Activated CD4-positive, CD25-positive, alpha-beta regulatory T cell treated with anti-CD3 and anti-CD28 coated beads, Interleukin-2, amount 50 U/mL, for 24 hours (primary cell): ENCODE results near the gene CZIB.

Experiments used
- ATAC-seq, 2 donors: fragments of 150-1000 bp; cut with Tn5 transposase; one replicate each; pipeline ENCODE4 v1.10.0; 2021; ENCODE audit warnings: mild to moderate bottlenecking in 1 of 2, moderate library complexity in 1 of 2

CZIB gene

DNA sequence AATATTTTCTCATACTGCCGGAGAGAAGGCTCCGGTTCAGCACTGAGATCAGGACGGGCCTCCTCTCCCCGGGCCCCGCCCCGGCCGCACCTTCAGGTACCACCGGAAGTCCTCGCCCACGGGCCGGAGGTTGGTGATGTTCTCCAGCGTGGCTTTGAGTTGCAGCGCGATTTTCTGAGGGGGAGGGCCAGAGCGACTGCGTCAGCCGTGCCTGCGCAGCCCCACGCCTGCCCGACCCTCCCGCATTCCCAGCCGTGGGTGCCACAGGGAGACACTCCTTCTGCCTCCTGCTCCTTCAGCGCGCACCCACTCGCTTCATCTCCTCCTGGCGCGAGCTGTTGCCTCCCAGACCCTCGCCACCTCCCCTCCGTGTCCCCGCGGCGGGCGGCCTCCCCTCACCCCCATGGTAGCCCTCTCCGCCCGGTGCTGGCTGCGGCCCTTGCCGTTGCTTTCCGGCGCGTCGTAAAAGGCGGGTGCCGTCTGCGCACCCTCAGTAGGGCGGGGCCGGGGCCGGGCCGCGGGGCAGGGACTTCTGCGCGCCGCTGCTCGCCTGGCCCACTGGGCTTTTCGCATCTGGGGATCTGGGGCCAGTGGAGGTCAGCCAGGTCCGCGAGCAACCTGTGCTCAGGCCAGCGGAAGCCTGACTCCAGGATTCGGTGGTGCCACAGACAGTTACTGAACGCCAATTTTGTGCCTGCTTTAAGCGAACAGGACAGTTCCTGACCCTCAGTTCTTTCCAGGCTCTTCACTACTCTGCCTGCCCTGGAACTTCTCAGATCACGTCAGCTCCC, at the start of gene CZIB:
CZIB (minus strand) TSS at position 464 of the 791 bp plus-strand sequence; CDS start at position 405, 59 bp downstream.
- peak; percentile 94 to 96 for ATAC-seq

DNA sequence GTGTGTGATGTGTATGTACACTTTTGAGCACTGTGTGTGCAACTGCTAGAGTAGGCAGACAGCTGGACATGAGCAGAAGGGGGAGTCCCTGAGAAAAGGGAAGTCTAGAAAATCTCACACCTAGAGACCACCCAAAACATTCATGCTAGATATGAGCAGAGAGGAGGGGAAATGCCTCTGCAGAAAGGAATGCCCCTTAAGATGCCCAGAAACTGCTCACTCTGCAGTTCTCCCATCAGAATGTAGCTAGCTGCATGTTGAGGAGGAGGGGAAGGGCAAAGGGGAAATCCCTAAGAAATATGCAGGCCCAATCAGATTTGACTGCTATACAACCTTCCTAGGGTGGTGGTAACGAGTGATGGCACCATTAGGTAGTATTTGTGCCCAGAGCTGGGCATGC, 49.7 kb upstream of the CZIB start:
- ATAC-seq = peak; percentile 45 to 48

DNA sequence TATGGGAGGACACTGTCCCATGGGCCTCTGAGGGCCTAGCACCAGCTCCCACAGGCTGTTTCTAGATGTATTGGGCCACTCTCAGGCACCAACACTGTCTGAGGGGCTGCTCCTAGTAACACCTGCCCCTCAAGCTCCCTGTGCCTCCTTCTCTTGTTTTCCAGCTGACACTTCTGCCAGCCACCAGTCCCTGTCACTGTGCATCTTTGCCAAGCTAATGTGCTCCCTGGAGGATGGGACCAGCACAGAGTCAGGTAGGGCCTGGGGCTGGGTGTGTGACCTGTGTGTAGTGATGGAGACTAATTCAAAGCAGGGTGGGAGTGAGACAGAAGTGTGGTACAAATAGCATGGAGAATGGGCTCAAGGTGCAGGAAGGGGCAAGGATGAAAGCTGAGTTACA, 47.3 kb upstream of the CZIB start:
- no peak for ATAC-seq

DNA sequence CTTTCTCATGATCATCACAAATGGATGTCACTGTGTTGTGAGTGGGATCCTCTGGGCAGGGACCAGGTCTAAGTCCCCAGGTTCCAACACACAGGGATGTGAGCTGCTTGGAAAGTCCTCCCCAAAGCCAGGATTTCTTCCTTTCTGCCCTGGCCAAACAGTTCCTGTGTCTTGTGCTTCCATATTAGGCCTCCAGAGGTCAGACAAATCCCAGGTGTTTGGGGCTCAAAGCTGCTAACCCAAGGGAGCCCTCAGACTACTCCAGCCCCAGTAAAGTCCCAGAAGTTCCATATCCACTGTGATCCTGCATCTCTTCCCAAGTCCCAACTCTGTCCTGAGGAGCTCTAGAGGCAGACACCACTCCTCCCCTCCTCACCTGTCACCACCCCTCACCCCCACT, 45.6 kb upstream of the CZIB start:
- ATAC-seq = no peak

DNA sequence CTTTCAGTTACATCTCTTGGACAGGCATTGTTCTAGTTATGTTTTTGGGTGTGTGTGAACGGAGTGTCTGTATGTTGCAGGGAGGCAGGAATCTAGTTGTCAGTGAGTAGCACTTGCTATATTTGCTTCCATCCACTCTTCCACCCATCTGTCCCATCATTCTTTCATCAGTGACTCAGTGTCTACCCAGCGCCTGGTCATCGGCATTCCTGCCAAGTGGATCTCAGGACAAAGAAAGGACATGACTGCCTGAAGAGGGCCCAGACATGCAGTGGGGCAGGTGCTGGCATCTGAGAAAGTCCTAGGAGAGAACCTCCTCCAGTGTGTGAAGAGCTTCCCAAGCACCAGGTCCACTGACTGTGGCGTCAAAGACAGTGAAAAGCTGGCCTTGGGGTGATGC, 45.1 kb upstream of the CZIB start:
- ATAC-seq = no peak

DNA sequence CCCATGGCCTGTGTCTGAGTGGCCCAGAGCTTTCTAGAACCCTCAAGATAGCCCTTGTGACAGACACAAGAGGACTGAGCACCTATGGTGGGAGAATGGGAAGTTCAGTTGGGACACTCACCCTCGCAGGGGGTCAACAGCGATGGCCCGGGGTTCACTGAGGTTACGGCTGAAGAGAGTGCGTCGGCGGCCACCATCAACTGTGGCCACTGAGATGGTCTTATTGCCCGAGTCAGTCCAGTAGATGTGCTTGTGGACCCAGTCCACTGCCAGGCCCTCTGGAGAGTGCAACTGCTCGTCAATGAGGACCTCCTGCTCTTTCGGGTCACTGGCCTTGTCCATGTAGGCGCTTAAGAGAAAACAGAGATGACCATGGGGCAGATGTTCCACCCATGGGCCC, 43.6 kb upstream of the CZIB start:
- no peak for ATAC-seq

DNA sequence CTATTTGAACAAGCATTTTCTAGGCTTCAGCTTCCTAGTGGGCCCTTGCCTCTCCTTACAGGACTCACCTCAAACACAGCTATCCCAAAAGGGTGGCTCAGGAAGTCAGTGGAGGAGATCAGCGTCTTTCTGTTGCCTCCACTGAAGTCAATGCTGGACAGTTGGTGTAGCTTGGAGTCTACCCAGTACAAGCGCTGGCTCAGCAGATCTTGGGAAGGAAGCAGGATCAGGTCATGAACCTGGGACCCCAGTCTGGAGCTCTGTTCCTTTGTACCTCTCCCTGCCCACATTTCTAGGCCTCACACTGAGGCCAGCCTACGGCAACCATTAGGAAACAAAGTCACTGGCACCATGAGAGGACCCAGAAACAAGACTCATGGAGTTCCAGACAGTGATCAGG, 41.6 kb upstream of the CZIB start:
- no peak for ATAC-seq

DNA sequence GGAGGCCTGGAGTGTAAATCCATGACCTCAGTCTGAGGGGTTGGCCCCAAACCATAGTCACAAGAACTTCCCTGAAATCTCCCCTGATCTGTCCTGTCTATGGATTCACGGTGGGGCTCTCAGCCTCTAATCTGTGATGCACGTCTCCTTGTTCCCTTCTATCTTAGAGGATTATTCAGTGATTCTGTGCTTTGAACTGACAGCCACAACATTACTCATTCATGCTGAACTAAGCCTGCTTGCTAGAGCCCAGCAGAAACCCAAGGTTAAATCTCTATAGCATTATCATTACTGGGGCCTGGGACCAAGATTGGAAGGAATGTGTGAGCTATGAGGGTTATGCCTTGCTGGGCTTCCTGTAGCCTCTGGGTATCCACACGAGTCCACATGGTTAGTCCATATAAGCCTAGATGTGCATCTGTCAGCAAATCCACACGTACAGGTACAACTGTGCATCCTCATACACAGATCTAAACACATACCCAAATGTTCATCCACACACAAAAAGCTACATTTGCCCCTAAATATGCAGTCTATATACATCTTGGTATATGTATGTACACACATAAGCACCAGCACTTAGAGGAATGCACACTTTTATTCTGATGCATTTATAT, 40.3 kb upstream of the CZIB start:
- ATAC-seq = no peak

DNA sequence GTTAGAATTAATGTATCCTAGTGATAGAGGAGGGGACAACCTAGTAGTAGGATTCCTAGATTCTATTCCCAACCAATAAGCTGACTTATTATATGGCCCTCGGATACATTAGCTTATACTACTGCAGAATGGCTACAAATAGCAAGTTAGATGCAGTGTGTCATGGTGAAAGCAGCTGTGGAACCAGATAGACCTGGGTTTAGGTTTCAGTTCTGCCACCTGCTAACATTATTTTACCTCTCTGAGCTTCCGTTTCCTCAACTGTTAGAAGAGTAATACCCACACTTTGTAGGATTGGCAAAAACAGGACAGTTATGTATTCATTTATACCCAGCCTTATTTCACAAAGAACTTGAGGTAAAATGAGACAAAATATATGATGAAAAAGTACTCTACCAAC, 39.5 kb upstream of the CZIB start:
- no peak for ATAC-seq

DNA sequence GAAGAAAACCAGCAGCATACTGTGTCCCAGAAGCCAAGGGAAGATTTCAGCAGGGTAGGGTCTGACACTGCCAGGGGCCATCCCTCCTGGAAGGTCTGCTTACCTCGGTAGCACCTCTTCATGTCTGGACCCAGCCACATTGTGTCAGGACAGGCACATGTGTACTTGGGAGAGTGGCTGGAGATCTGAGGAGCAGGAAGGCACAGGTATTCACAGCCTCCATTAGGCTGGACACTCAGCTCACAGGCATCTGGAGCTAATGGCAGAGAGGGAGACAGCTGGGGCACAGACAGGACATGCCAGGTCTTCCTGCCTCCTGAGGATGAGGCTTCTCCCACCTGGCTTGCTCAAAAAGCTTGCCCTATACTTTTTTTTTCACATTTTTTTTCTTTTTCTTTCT, 37.8 kb upstream of the CZIB start:
- ATAC-seq = no peak

DNA sequence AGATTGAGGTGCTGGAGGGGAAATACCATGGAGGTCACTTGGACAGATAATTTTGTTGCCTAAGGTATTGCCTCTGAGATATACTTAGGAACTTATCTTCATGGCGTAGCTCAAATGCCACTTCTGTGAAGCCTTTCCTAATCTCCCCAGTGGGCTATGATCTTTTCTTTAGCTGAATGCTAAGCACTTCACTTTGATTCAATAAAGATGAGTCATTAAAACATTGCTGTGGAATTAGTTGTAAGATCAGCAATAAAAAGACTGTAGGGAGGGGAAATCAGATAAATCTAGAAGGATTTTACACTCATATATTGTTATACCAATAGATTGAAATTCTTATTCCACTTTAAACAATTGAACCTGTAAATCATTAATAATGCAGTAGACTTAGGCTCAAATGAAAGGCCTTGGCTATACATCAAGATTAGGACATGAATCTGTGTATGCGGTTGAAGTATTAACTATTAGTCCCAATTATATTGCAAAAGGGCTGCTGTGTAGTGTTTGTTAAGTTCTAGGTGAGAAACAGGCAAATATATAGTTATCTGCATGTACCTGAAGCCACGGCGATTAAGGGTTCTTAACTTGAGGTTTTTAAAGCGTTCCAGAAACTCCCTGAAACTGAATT, 37.1 kb upstream of the CZIB start:
- no peak for ATAC-seq

DNA sequence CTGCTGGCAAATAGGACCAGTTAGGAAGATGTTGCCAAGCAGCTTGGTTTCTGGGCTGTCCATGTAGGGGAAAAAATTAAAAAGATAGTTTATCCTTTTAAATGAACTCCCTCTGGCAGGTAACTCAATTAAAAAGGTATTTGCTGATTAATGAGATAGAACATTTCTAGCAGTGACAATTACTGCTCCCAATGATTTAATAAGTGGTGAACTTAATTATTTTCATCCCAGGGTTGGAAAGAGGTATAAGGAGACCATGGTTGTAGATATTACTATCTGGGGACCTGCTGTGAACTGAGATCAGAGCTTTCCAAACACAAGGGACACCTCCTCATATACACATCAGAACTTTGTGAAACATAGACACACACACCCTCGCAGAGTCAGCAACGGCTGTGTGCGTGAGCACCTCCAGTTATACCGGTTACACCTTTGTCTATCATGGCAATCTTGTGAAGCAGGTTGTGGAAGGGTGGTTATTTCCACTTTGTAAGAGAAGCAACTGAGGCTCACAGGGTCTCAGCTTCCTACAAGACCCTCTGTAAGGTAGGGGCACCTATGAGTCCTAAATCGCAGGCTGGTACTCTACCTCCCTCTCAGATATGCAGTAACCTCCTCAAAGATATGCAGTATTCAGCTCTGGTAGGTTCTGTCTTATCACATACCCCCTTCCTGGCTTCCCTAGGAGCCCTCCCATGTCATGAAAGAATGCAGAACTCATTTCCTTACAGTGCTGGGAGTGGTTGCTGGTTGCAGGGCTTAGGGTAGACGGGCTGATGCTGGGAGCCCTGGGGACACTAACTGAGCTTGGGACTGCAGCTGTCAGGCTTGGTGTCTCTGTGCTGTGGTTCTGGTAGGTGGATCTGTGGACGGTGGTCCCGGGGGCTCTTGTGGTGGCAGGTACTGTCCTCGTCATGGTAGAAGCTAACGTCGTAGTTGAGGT, 36.3 kb upstream of the CZIB start:
- ATAC-seq = no peak

DNA sequence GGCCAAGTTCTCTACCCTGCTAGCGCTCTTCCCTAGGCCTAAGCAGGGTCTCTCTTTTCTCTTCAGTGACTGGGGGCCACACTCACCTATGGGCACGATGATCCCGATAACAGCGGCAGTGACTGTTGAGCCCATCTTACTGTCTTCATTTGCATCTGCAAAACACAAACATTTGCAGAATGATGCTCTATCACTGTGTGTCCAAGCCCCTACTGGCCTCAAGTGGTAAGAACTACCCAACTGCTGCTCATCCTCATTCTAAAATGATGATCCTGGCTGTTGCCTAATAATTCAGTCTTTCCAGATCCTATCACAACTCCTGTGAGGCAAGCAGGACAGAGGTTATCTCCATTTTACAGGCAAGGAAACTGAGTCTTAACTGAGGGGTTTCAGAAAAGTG, 34.6 kb upstream of the CZIB start:
- ATAC-seq = no peak

DNA sequence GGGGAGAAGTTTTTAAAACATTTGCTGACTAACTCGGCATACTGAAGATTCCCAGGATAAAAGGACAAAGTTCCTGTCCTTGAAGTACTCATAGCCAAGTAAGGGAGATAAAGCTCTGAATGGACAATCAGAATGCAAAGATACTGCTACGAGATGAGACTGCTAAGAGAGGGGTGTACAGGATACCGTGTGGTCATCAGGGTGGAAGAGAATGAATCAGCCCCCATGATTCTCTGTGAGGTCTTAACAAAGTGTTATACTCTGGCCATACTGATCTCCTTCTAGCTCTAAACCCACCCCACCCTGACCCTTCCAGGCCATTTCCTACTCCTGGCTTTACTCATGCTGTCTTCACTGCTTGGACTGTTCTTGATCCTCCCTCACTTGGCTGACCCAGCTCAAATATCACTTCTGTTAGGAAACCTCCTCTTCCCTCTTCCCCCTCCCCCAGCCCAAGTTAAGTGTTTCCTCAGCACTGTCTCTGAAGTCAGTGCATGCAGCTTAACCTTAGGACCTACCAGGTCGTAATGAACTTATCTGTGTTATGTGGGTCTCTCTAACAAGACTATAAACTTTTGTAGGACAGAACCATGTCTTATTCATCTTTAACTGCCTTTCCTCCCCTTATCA, 33.7 kb upstream of the CZIB start:
- ATAC-seq = no peak

DNA sequence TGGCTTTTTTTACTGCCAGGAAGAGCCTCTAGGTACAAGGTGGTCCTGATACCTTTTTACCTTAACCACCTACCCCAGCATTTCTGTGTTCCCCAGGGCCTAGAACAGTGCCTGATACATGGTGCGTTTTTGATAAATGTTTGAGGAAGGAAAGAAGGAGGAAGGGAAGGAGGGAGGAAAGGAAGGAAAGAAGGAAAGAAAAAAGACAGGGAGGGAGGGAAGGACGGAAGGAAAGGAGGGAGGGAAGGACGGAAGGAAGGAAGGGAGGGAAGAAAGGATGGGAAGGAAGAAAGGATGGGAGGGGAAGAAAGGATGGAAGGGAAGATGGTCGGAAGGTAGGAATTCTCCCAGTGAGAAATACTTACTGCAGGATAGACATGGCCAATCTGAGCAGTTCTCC, 29.9 kb upstream of the CZIB start:
- ATAC-seq = no peak

DNA sequence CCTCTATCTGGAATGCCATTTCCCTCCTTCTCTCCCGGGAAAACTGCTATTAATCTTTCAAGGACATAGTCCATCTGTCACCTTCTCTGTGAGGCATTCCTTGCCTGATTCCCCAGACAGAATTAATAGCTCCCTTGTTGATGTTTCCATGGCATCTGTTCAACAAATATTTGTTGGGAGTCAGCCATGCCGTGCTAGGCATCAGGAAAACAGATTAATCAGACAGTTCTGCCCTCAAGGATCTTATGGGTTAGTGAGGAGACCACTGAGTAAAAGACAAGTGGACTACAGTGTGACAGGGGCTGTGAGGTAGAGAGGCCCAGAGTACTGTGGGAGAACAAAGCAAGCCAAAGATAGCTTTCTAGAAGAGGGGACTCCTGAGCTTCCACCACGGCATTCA, 29.3 kb upstream of the CZIB start:
- no peak for ATAC-seq

DNA sequence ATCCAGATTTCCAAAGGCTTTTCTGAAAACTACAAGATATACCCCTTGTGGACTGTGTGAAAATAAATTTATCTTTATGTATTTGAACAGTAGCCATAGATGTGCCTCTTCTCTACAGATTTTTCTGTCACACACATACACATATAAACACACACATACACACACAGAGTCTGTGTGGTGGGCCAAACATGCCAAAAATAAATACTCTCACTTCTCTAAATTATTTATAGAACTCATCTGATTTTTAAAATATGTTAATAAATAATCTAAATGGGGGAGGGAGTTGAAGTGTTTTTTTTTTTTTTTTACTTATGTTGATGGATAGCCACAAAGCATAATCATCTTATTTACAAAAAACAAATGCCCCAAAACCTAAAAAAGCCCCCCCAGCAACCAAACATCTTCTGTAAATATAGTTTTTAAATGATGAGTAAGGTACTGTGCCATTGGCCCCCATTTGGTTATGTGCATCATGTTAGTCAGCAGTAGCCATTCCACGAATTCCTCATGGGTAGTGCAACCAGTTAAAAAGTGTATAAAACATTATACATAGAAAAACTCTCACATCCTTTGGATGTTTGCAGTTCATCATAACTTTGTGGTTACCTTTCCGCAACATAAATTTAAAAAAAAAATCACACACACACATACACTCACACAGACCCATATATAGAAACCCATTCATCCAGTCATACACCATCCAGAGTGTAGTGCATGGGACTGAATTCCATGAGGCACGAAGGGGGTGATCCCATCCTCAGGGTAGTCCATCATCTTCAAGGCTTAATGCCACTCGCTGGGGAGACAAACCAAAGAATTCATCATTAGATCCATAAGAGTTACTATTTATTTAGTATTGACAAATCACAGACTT, 26.1 kb upstream of the CZIB start:
- ATAC-seq = no peak

DNA sequence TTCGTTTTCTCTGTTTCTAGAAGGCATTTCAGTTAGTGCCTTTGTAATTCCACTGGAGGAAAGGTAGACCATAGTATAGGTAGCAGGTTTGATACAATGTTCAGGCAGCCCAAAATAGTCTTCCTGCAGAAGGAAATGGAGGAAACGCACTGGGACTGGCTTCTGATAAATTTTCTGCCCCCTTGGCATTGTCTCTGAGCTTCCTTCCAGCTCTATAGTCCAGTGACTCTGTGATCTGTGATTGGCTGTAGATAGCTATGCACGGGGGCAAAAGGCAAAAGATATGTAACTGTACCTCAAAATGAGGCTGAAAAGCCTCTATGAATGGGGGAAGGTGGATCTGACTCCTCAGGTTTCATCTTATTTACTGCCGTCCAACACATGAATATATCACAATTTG, 23.7 kb upstream of the CZIB start:
- no peak for ATAC-seq

DNA sequence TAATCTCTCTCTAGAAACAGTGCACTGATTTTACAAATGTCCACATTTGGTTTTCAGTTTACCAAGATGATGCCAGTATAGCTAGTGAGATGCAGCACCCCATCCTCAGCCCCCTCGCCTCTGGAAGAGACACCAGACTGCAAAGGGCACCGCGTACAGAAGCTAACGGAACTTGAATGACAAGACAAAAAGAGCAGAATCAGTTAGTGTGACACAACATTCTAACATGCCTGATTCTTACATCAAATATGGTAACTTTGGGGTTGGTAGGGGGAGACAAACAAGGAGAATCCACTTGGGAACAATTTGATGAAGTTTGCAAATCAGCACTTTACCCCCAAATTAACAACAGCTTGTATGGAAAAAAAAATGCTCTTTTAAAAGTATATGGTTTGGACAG, 21.9 kb upstream of the CZIB start:
- ATAC-seq = no peak

DNA sequence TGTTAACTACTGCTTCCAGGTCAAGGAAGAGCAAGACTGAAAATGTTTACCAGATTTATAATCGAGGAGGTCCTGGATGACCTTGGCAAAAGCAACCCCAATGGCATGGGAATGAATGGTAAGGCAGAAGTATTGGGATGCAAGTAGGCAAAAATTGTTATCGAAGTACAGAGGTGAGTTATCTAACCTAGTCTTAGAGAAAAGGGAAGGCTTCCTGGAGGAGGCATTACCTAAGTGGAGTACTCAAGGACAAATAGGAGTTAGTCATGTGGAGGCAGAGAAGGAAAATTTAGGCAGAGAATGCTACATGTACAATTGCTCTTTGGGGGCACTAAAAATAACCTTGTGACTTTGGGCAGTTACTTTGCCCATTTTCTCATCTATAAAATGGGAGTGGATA, 21.4 kb upstream of the CZIB start:
- no peak for ATAC-seq
